T-helper 17 cell (primary cell): Measurements from ENCODE around the gene STARD8. TPM values are rescaled to one million over a fixed set of nuclear protein-coding genes. Genes with fewer than 3 reads are reported as not detected.
"Not testable (repeated sequence)": the region's sequence is repeated elsewhere in the genome, so short reads cannot be mapped to it uniquely, and the experiment has no call there.

Experiments used
- ATAC-seq: fragments of 150-1000 bp; cut with Tn5 transposase; 2 replicates; pipeline ENCODE4 v1.10.0; 2021; ENCODE audit warnings: mild to moderate bottlenecking, moderate library complexity
- DNase-seq, 3 donors: peaks; one replicate each; pipeline versions ENCODE4 v3.0.0 to v3.0.0-alpha.2; 2020 to 2021
- H3K9me3 ChIP-seq: one replicate; pipeline ENCODE4 v1.7.0; 2013; ENCODE audit warnings: low read length, mild to moderate bottlenecking; ENCODE audit not compliant: control insufficient read depth, poor library complexity, severe bottlenecking
- H3K27ac Mint-ChIP-seq: one replicate; pipeline ENCODE4 v1.8.0; 2022; ENCODE audit warnings: mild to moderate bottlenecking, moderate library complexity, mixed read lengths
- H3K27me3 Mint-ChIP-seq: one replicate; pipeline ENCODE4 v1.8.0; 2022; ENCODE audit warnings: mixed read lengths
- H3K36me3 Mint-ChIP-seq: one replicate; pipeline ENCODE4 v1.8.0; 2022; ENCODE audit warnings: low read depth, mixed read lengths
- H3K4me1 Mint-ChIP-seq: one replicate; pipeline ENCODE4 v1.8.0; 2022; ENCODE audit warnings: mild to moderate bottlenecking, mixed read lengths
- H3K4me3 Mint-ChIP-seq: one replicate; pipeline ENCODE4 v1.8.0; 2022; ENCODE audit warnings: mild to moderate bottlenecking, moderate library complexity, mixed read lengths
- total RNA-seq, 4 donors: library from RNA in 2 of 4; stranded (reverse) in 2 of 4; gene quantifications; one replicate each; pipeline ENCODE4 v1.2.3 and lab custom pipeline; 2022 to 2026

STARD8 gene
- total RNA-seq, 2 donors from 2014 or later: 0.94 to 3.3 TPM

- H3K4me1 Mint-ChIP-seq: peaks cover 11% of the 10 kb centered on the region
- ATAC-seq: peak; percentile 72
- H3K27me3 Mint-ChIP-seq: peaks cover 9% of the 10 kb centered on the region
- H3K36me3 Mint-ChIP-seq: no peaks in the 10 kb centered on the region
- H3K4me3 Mint-ChIP-seq: peak overlapping the region; percentile 89
- no peak overlapping the region for H3K27ac Mint-ChIP-seq
- no peak for DNase-seq
- H3K9me3 ChIP-seq: no peaks in the 10 kb centered on the region
Observed at GRCh38 chrX:68686097-68686977, 38.9 kb downstream of the STARD8 start.

DNA sequence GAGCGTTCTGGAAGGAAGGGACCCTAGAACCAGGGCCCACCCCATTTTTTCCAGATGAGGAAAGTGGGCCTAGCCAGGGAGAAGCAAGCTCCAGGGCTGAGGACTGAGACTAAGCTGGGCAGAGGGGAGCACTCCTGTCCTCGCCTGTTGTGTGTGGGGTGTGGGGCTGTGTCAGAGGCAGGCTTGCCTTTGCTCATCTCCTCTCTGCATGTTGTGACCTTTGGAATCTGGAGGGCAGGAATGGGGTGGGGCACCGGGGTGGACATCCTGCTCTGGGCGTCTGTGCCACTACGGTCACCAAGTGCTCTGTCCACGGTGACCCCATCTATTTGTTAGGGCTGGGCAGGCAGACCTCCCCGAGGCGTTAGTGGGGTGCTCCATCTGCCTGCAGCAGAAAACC, 41.5 kb downstream of the STARD8 start:
- H3K36me3 Mint-ChIP-seq, H3K4me3 Mint-ChIP-seq, H3K27ac Mint-ChIP-seq, ATAC-seq, DNase-seq, H3K27me3 Mint-ChIP-seq, H3K9me3 ChIP-seq: not testable (repeated sequence)
- peaks cover 11% of the 10 kb centered on the region for H3K4me1 Mint-ChIP-seq

GRCh38 chrX:68690936-68691501, 43.6 kb downstream of the STARD8 start:
- Mint-ChIP-seq H3K36me3 (no peaks in the 10 kb centered on the region), H3K27ac (no peak overlapping the region), H3K4me3 (no peak overlapping the region), H3K27me3 (peaks cover 17% of the 10 kb centered on the region), H3K4me1 (peaks cover 6% of the 10 kb centered on the region)
- DNase-seq (no peak), ATAC-seq (no peak)
- H3K9me3 ChIP-seq: no peaks in the 10 kb centered on the region

- DNase-seq (no peak), ATAC-seq (no peak)
- Mint-ChIP-seq H3K27me3 (peaks cover 17% of the 10 kb centered on the region), H3K4me1 (peaks cover 4% of the 10 kb centered on the region), H3K36me3 (no peaks in the 10 kb centered on the region), H3K4me3 (peak overlapping the region; percentile 25), H3K27ac (no peak overlapping the region)
- no peaks in the 10 kb centered on the region for H3K9me3 ChIP-seq
Observed at GRCh38 chrX:68691921-68692320, 44.5 kb downstream of the STARD8 start.

GRCh38 chrX:68692651-68693050, 45.2 kb downstream of the STARD8 start:
- H3K4me3 Mint-ChIP-seq: no peak overlapping the region
- no peak for DNase-seq
- no peak for ATAC-seq
- peaks cover 4% of the 10 kb centered on the region for H3K4me1 Mint-ChIP-seq
- peaks cover 13% of the 10 kb centered on the region for H3K27me3 Mint-ChIP-seq
- H3K9me3 ChIP-seq: no peaks in the 10 kb centered on the region
- H3K27ac Mint-ChIP-seq: no peak overlapping the region
- H3K36me3 Mint-ChIP-seq: no peaks in the 10 kb centered on the region

GRCh38 chrX:68693481-68694434, 46.3 kb downstream of the STARD8 start:
- no peak for DNase-seq
- peaks cover 4% of the 10 kb centered on the region for H3K4me1 Mint-ChIP-seq
- no peaks in the 10 kb centered on the region for H3K9me3 ChIP-seq
- H3K27me3 Mint-ChIP-seq: peaks cover 13% of the 10 kb centered on the region
- H3K4me3 Mint-ChIP-seq: peak overlapping the region; percentile 70
- H3K27ac Mint-ChIP-seq: no peak overlapping the region
- no peaks in the 10 kb centered on the region for H3K36me3 Mint-ChIP-seq
- ATAC-seq: peak; percentile 36

DNA sequence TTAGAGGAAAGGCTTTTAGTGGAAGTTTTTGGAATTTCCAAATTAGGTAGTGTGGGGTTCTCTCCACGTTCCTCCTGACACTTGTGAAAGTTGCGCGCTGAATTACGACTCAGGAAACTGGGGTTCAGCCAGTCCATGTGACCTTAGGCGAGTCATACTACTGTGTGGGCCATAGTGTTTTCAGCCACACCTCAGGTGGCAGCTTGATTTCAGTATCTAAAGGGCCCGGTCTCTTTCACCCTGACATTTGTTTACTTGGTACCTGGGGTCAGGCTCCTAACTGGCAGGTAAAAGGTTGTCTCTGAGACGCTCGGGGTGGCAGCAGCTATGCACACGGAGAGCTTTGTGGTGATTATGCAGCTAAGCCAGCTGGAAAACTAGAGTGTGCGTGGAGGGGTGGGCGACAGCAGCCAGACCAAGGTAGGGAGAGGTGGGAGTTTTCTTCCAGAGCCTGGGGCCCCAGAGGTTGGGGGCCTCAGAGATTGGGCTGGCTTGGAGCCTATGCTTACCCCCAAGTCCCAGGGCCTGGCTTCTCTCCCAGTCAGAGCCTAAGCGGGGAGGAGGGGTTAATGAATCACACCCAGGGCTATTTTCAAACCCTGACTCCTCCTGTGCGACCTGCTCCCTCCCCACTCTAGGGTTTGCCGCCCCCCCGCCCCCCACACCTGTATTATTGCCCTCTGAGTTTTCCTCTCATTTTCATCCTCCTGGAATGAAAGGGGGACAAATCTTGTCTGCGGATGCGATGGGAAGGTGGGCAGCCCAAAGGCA, 47.2 kb downstream of the STARD8 start:
- DNase-seq (no peak), ATAC-seq (no peak)
- H3K4me1 Mint-ChIP-seq: peaks cover 4% of the 10 kb centered on the region
- no peak overlapping the region for H3K27ac Mint-ChIP-seq
- peak overlapping the region; percentile 70 for H3K4me3 Mint-ChIP-seq
- peaks cover 13% of the 10 kb centered on the region for H3K27me3 Mint-ChIP-seq
- no peaks in the 10 kb centered on the region for H3K36me3 Mint-ChIP-seq
- no peaks in the 10 kb centered on the region for H3K9me3 ChIP-seq

DNA sequence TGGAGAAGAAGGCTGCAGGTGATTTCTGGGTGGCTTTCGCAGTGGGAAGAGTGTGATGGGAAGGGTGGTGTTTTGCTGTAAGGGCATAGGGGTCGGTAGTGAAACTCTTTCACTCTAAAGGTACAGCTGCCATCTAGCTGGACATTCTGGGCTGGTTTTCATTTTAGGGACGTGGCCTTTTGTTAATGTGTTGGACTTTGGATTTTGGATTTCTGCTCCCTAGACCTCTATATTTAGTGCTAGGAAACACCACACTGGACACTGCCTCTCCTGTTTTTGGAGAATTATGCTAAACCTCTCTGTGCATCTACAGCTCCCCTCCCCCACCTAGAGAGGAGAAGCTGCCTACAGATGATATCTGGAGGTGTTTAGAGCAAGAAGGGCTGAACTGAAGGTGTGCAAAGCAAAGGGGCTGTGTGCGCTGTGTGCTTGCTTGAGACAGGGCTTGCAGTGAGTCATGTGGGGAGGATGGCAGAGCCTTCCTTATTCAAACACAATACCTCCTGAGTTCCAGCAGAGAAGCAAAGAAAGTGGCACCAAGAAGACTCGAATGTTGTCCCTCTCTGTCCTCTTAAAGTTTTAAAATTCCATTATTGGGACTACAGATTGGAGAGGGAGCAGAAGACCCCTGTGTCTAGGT, 47.9 kb downstream of the STARD8 start:
- Mint-ChIP-seq H3K36me3 (no peaks in the 10 kb centered on the region), H3K27me3 (peaks cover 13% of the 10 kb centered on the region), H3K27ac (no peak overlapping the region), H3K4me1 (peaks cover 2% of the 10 kb centered on the region), H3K4me3 (peak overlapping the region; percentile 15)
- no peak for ATAC-seq
- no peak for DNase-seq
- no peaks in the 10 kb centered on the region for H3K9me3 ChIP-seq

DNA sequence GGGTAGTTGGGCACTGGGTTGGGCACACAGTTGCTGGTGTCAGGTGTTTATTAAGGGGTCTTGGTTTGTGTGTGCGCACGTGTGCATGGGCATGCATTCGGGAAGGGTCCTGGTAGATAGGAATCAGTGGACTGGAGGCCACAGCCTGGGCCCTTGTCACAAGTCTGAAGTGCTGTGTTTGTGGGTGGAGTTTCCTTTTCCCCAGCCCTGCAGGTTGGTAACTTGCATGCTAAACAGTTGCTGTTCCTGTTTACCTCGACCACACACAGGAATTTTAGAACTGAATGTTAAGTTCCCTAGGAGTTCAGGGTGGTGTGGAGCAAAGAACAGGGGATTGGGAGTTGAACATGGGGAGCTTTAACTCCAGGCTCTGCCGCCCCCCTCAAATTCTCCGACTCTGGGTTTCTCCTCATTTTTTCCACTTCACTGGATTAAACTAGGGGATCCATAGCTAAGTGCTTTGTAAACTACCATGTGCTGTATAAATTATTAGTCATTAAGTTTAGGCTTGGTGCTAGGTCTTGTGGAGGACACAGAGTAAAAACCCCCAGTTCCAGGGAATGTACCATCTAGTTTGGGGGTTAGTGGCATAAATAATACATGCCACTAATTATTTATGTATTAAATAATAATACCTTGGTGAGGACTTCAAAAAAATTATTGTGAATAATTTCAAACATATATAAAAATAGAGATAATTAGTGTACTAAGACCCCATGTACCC, 49.0 kb downstream of the STARD8 start:
- H3K4me1 Mint-ChIP-seq: peaks cover 2% of the 10 kb centered on the region
- no peak for ATAC-seq
- no peak overlapping the region for H3K4me3 Mint-ChIP-seq

GRCh38 chrX:68697036-68697435, 49.6 kb downstream of the STARD8 start:
- peaks cover 13% of the 10 kb centered on the region for H3K27me3 Mint-ChIP-seq
- H3K9me3 ChIP-seq: no peaks in the 10 kb centered on the region
- H3K36me3 Mint-ChIP-seq: no peaks in the 10 kb centered on the region
- ATAC-seq (no peak), DNase-seq (no peak)
- H3K4me1 Mint-ChIP-seq: peaks cover 2% of the 10 kb centered on the region
- H3K4me3 Mint-ChIP-seq: no peak overlapping the region
- H3K27ac Mint-ChIP-seq: no peak overlapping the region

More for the DNA sequence above, 49.0 kb downstream of the STARD8 start:
- H3K9me3 ChIP-seq: no peaks in the 10 kb centered on the region
- peaks cover 13% of the 10 kb centered on the region for H3K27me3 Mint-ChIP-seq
- H3K27ac Mint-ChIP-seq: no peak overlapping the region
- no peak for DNase-seq
- H3K36me3 Mint-ChIP-seq: no peaks in the 10 kb centered on the region

- ATAC-seq: no peak
- H3K27me3 Mint-ChIP-seq: peaks cover 13% of the 10 kb centered on the region
- H3K4me1 Mint-ChIP-seq: peaks cover 2% of the 10 kb centered on the region
- no peak overlapping the region for H3K4me3 Mint-ChIP-seq
- H3K27ac Mint-ChIP-seq: no peak overlapping the region
- H3K36me3 Mint-ChIP-seq: no peaks in the 10 kb centered on the region
- no peak for DNase-seq
- H3K9me3 ChIP-seq: no peaks in the 10 kb centered on the region
Observed at GRCh38 chrX:68697465-68698125, 50.1 kb downstream of the STARD8 start.
